ENCODE results near the gene VILL. TPM values are rescaled to one million over a fixed set of nuclear protein-coding genes. Genes with fewer than 3 reads are reported as not detected.

The VILL gene
- total and polyA plus RNA-seq, 2 donors (not counting 1 experiment from before 2014, with no cell fraction given), result 2.0 to 9.4 TPM

GRCh38 chr3:38046027-38046426 lies 55.4 kb downstream of the VILL start:
- Histone ChIP-seq H3K27ac (ENCODE audit: insufficient read depth, low read length) (no peak overlapping the region), H2AFZ (ENCODE audit: low read length) (no peak overlapping the region), H3K9me3 (ENCODE audit: control insufficient read depth, insufficient read depth, low read depth, low read length) (no peaks in the 10 kb centered on the region), H3K4me3 (replicated peaks in 1 of 4; ENCODE audit: control extremely low read depth in 1 of 4, insufficient read depth in 1 of 4, low read depth in 3 of 4, low read length in 4 of 4) (no peak overlapping the region), H4K20me1 (ENCODE audit: control insufficient read depth, extremely low read depth, insufficient read depth, low read length) (no peaks in the 10 kb centered on the region), H3K4me2 (ENCODE audit: extremely low read depth, insufficient read depth, low read length) (no peak overlapping the region), H3K27me3 (ENCODE audit: control insufficient read depth, insufficient read depth, low read length) (peaks cover 9% of the 10 kb centered on the region), H3K36me3 (ENCODE audit: control insufficient read depth, insufficient read depth, low read length) (no peaks in the 10 kb centered on the region), H3K4me1 (ENCODE audit: control insufficient read depth, extremely low read depth, insufficient read depth, low read length) (no peaks in the 10 kb centered on the region), H3K9ac (ENCODE audit: insufficient read depth, low read length) (no peak overlapping the region), H3K79me2 (ENCODE audit: control insufficient read depth, insufficient read depth, low read length) (no peaks in the 10 kb centered on the region)
- no peak for DNase-seq (ENCODE audit: low read depth in 2 of 2)
- TF ChIP-seq EZH2 (IDR thresholded peaks at IDR 0.05; ENCODE audit: low read length, missing control alignments) (no peak), CTCF (conservative IDR thresholded peaks at IDR 0.05 in 1 of 2, IDR thresholded peaks at IDR 0.05 in 1 of 2; ENCODE audit: low read depth in 1 of 2, low read length in 2 of 2) (no peak)

DNA sequence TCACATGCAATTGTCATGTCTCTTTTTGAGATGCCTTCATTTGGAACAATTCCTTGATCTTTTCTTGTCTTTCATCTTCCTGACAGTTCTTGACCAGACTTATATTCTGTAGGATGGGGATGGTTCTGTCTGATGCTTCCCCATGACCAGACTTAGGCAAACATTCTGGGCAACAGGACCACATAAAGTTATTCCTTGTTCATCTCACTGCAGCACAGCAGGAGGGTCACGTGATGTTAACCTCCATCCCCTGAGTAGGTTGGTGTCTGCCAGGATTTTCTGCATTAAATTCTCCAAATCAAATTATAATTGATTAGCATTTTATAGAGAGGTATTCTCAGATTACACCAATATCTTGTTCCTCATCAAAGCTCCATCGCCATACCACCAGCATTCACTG lies 56.2 kb downstream of the VILL start:
- TF ChIP-seq CTCF (conservative IDR thresholded peaks at IDR 0.05 in 1 of 2, IDR thresholded peaks at IDR 0.05 in 1 of 2; ENCODE audit: low read depth in 1 of 2, low read length in 2 of 2), result no peak
- no peak for TF ChIP-seq EZH2 (IDR thresholded peaks at IDR 0.05; ENCODE audit: low read length, missing control alignments)
- Histone ChIP-seq H3K27me3 (ENCODE audit: control insufficient read depth, insufficient read depth, low read length) (peaks cover 9% of the 10 kb centered on the region), H3K79me2 (ENCODE audit: control insufficient read depth, insufficient read depth, low read length) (no peaks in the 10 kb centered on the region), H3K4me3 (replicated peaks in 1 of 4; ENCODE audit: control extremely low read depth in 1 of 4, insufficient read depth in 1 of 4, low read depth in 3 of 4, low read length in 4 of 4) (no peak overlapping the region), H3K9ac (ENCODE audit: insufficient read depth, low read length) (no peak overlapping the region), H4K20me1 (ENCODE audit: control insufficient read depth, extremely low read depth, insufficient read depth, low read length) (no peaks in the 10 kb centered on the region), H3K27ac (ENCODE audit: insufficient read depth, low read length) (no peak overlapping the region), H3K4me1 (ENCODE audit: control insufficient read depth, extremely low read depth, insufficient read depth, low read length) (no peaks in the 10 kb centered on the region), H2AFZ (ENCODE audit: low read length) (no peak overlapping the region), H3K36me3 (ENCODE audit: control insufficient read depth, insufficient read depth, low read length) (no peaks in the 10 kb centered on the region), H3K4me2 (ENCODE audit: extremely low read depth, insufficient read depth, low read length) (no peak overlapping the region), H3K9me3 (ENCODE audit: control insufficient read depth, insufficient read depth, low read depth, low read length) (no peaks in the 10 kb centered on the region)
- no peak for DNase-seq (ENCODE audit: low read depth in 2 of 2)

- Histone ChIP-seq H3K27me3 (ENCODE audit: control insufficient read depth, insufficient read depth, low read length) (peaks cover 9% of the 10 kb centered on the region), H3K9ac (ENCODE audit: insufficient read depth, low read length) (no peak overlapping the region), H3K36me3 (ENCODE audit: control insufficient read depth, insufficient read depth, low read length) (no peaks in the 10 kb centered on the region), H4K20me1 (ENCODE audit: control insufficient read depth, extremely low read depth, insufficient read depth, low read length) (no peaks in the 10 kb centered on the region), H3K79me2 (ENCODE audit: control insufficient read depth, insufficient read depth, low read length) (no peaks in the 10 kb centered on the region), H2AFZ (ENCODE audit: low read length) (no peak overlapping the region), H3K4me1 (ENCODE audit: control insufficient read depth, extremely low read depth, insufficient read depth, low read length) (no peaks in the 10 kb centered on the region), H3K4me3 (replicated peaks in 1 of 4; ENCODE audit: control extremely low read depth in 1 of 4, insufficient read depth in 1 of 4, low read depth in 3 of 4, low read length in 4 of 4) (no peak overlapping the region), H3K27ac (ENCODE audit: insufficient read depth, low read length) (no peak overlapping the region), H3K9me3 (ENCODE audit: control insufficient read depth, insufficient read depth, low read depth, low read length) (no peaks in the 10 kb centered on the region), H3K4me2 (ENCODE audit: extremely low read depth, insufficient read depth, low read length) (no peak overlapping the region)
- no peak for TF ChIP-seq CTCF (conservative IDR thresholded peaks at IDR 0.05 in 1 of 2, IDR thresholded peaks at IDR 0.05 in 1 of 2; ENCODE audit: low read depth in 1 of 2, low read length in 2 of 2)
- TF ChIP-seq EZH2 (IDR thresholded peaks at IDR 0.05; ENCODE audit: low read length, missing control alignments), result no peak
- no peak for DNase-seq (ENCODE audit: low read depth in 2 of 2)
Observed at GRCh38 chr3:38047896-38048295, 57.3 kb downstream of the VILL start.

Data from fibroblast of lung (primary cell).